H4 (cell line): ENCODE data around the gene MPRIP. TPM values are rescaled to one million over a fixed set of nuclear protein-coding genes. Genes with fewer than 3 reads are reported as not detected.
"Not testable (repeated sequence)": the region's sequence is repeated elsewhere in the genome, so short reads cannot be mapped to it uniquely, and the experiment has no call there.

Source experiments
- DNase-seq: peaks from one replicate; pipeline ENCODE4 v3.0.0-alpha.2; 2015; ENCODE audit warnings: low spot score
- total RNA-seq: library from RNA; depleted of rRNA; stranded (reverse); fragments of >200 nt; shearing (Covaris generic); gene quantifications from 2 replicates; pipeline ENCODE4 v1.2.3, GENCODE V29; 2014; rRNA removed

The MPRIP gene
- 86.9 and 99.5 TPM in 2 replicates for total RNA-seq

- DNase-seq = no peak
Observed at GRCh38 chr17:17042384-17042736, at the start of gene MPRIP. Gene MPRIP (plus strand): TSS chr17:17042457. CDS start chr17:17042849, 392 bp downstream.

DNA sequence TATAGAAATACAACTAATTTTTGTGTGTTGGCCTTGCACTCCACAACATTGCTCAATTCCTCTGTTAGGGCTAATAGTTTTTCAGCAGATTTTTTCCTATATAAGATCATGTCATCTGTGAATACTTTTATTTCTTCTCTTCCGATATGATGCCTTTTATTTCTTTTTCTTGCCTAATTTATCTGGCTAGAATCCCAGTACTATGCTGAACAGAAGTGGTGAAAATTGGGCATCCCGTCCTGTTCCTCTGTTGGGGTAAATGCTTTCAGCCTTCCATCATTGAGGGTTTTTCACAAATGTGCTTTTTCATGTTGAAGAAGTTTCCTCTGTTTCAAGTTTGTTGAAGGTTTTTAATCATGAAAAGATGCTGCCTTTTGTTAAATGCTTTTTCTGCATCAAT lies 47.6 kb upstream of the MPRIP start:
- DNase-seq = no peak

DNA sequence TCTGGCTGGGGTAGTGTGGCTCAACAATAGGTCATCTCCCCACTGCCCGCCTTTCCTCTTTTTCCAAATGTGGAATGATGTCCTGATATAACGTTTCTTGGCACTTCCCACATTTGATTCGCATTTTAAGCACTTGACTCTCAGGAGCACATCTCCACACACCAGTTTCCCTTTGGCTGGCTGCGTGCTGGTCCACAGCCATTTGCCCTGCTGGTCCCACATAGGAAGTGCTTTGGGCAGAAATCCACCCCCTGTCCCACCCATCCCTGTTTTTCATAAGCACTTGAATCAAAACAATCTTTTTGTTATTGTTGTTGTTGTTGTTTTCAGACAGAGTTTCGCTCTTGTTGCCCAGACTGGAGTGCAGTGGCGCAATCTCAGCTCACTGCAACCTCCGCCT lies 46.3 kb upstream of the MPRIP start:
- DNase-seq = no peak

DNA sequence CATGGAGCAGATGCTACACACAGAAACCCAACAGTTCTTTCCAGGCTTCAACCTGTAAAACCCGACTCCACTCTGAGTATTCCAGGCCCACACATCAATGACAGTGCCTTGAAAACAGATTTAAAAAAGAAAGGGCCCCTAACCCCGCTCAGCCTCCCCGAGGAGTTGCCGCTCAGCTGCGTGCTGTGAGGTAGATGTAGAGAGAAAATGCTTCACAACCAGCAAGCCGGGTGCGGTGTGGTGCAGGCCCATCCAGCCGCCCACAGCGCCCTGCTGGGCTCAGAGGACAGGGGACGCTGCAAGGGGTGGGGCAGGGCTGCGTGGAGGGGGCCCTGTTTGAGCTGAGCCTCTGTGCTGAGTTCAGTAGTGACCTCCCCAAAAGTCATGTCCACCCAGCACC lies 45.5 kb upstream of the MPRIP start:
- not testable (repeated sequence) for DNase-seq

DNA sequence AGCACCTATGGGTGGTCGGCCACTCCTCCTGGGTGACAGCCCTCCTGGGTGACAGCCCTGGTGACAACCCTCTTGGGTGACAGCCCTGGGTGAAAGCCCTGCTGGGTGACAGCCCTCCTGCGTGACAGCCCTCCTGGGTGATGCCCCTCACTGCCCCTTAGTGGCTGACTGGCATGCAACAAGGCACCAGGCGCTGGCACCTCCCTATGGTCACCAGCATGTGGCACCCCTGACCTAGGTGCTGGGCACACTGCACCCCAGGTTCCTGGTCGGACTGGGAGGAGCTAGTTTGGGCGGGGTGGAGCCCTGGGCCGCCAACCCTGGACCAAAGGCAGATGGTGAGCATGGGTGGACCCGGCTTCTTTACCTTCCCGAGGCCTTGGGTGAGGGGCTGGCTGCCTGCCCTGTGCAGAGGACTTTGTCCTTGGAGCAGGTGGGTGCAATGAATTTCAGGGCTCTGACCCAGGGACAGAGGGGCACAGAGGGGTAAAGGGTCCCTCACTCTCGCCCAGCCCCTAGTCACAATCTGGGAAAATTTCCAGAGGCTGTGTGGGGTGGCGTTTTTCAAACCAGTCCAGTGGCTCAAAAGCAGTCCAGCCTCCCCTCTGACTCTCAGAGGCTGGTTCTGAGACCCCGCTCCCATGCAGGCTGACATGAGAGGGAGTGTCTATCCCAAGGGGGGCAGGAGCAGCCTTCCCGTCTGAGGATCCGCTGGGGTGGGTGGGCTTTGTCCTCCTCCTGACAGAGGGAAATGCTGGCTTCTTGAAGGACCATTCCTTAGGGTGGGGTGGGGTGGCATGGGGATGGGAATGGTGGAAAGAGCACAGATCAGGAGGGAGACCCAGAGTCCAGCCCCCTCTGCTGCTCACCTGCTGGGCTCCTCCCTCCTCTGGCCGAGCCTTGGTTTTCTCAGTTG lies 44.5 kb upstream of the MPRIP start:
- DNase-seq = no peak

- DNase-seq = no peak
Observed at GRCh38 chr17:16999931-17000625, 42.2 kb upstream of the MPRIP start.

DNA sequence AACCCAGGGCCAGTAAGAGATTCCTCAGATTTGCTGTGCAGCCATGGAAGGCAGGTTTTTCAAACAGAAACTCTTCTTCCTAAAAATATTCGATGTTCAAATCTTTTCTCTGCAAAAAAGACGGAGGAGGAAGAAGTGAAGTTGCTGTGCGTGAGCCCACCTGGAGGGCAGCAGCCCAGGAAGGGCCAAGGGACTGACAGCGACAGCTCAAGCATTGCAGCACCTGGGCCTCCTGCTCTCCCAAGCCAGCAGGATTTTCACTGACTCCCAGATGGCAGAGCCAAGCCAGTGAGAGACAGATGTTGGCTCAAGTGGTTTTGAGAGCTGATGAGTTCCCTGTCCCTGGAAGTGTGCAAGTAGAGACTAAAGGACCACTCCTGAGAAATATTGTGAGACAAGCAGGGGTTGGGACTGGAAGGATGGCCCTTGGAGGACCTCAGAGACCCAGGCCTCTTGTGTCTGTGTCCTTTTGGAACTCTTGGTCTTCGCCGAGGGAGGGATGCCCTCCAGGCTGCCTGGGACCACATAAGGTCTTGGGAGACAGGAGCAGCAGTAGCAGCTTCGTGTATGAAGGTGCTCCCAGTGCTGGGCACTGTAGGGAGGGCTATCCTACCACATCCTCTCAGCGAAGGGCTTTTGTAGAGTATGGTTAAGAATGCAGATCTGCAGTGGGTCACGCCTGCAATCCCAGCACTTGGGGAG lies 41.0 kb upstream of the MPRIP start:
- DNase-seq = no peak

DNA sequence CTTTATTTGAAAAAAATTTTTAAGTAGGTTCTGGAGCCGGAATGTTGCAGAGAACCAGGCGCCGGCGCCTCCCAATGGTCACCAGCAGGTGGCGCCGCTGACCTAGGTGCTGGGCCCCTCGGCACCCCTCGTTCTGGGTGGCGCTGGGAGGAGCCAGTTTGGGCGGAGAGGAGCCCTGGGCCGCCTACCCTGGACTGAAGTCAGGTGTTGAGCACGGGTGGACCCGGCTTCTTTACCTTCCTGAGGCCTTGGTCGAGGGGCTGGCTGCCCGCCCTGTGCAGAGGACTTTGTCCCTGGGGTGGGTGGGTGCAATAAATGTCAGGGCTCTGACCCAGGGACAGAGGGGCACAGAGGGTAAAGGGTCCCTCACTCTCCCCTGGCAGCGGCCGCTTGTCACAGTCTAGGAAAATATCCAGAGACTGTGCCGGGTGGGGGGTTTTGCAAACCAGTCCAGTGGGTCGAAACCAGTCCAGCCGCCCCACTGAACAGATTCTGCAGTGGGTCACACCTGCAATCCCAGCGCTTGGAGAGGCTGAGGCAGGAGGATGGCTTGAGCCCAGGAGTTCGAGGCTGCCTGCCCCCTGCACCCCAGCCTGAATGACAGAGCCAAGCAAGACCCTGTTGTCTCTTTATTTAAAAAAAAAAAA lies 40.3 kb upstream of the MPRIP start:
- DNase-seq = peak; percentile 51

- DNase-seq = not testable (repeated sequence)
Observed at GRCh38 chr17:17002731-17003715, 39.2 kb upstream of the MPRIP start.

GRCh38 chr17:17004251-17004996 lies 37.8 kb upstream of the MPRIP start:
- DNase-seq = no peak

DNA sequence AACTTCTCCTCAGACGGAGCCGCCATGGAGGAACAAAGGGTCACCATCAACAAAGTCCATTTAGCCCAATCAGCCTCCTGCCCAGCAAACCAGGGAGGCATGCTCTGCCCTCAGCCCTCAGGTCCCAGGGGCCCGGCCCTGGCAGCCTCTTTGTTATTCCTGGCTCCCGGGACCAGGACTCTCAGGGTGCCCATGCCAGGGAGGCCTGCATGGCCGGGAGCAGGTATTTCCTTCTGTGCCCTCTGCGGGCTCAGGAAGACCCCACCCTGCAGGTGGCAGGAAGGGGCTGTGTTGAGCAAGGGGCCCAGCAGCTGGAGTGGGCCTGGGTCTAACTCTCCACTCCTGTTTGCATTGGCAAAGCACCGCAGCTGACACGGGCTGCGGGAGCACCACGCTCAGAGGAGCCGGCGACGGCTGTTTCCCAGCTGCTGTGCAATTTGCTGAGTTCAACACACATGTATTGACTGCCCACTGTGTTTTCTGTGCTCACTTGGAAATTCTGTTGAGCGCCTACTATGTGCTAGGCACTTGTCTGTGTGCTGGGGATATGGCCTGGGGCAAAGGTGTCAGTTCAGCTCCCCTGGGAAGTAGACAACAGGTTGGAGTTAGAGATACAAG lies 37.2 kb upstream of the MPRIP start:
- DNase-seq = not testable (repeated sequence)

GRCh38 chr17:17007891-17008290 lies 34.4 kb upstream of the MPRIP start:
- DNase-seq = not testable (repeated sequence)

DNA sequence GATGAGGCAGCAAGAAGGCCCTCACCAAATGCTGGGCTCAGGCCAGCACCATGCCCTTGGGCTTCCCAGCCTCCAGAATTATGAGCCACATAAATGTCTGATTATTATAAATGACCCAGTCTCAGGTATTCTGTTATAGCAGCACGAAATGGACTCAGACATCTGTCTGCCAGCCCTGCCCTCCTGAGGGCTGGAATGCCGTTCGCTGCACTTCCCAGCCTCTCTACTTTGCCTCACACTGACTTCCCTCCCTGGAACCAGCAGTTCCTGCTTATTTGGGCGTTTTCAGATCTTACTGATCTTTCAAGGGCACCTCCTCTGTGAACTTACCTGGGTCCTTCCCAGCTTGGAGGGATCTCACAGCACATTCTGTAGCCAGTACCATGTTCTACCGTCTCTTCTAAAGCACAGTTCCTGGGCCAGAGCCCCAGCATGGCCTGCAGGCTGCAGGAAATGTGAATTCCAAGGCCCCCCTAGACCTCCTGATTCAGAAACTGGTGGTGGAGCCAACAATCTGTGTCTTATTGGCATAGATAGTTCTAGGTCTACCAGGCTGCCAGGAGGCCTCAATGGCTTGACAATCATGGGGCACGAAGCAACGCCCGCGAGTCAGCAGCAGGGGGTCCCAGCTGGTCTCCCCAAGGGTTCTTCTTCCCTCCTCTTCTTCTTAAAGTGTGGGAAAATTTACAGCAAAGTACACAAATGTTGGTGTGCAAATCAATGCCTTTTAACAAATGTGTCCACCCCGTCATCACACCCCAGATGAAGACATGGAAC lies 33.4 kb upstream of the MPRIP start:
- not testable (repeated sequence) for DNase-seq

DNA sequence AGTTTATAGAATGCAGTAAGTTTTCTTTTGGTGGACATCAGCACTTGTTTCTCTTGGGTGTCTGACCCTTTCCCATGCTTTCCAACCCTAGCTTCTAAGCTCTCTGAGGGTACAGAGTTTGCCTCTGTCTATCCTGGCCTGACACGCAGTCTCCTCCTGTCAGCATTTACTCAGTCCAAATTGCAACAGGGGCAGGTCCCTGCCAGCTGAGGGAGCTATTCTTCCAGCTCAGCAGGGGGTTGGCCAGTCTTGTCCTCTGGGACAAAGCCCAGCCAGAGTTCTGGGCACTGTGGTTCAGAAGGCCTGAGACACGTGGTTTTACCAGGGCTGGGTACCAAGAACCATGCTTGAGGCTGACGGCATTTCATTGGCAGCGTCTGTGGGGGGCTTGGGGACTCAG lies 32.3 kb upstream of the MPRIP start:
- not testable (repeated sequence) for DNase-seq

- not testable (repeated sequence) for DNase-seq
Observed at GRCh38 chr17:17010545-17011034, 31.7 kb upstream of the MPRIP start.

DNA sequence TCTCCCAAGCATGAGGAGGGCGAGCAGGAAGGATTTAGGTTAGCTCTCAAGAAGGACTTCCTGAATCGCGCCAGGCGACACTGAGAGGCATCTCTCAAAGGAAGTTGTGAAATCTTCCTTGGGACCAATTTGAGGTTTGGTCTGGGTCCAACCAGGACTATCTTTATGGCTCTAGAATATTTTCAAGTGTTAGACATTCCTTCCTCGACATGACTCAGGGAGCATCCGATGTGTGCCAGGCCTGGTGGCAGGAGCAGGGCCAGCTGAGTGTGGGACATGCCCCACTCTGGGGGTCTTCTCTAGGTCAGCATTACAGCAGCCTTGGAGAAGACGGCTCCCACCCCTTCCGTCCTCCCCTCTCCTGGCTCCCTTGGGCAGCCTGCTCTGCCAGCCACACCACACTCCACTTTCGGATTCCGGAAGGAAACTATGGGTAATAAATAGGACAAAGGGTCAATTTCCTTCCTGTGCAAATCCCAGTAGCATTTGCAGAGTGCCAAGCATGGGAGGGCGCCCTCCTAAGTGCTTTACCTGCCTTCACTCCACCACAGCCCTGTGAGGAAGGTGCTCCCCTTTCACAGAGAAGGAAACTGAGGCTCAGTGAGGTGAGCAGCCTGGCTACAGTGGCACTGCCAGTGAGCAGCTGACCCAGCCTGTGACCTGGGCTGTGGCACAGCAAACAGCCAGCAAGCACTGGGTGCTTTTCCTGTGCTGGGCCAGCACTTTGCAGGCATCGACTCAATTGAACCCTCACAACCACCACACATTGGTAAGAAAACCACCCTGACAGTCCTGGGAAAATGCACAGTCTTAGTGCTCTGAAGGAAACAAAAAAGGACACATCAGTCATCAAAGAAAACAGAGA lies 31.0 kb upstream of the MPRIP start:
- peak; percentile 82 for DNase-seq
